GM11168 (cell line): ENCODE data around the gene LMNTD2.

Experiments
- in situ Hi-C: fragments of 300-500 bp; cut with MboI; formaldehyde crosslinking; loops from one replicate; pipeline ENCODE4 v1.12.0; 2022; ENCODE audit warnings: low sequenced_read_pairs; ENCODE audit not compliant: unreplicated experiment

Gene LMNTD2

DNA sequence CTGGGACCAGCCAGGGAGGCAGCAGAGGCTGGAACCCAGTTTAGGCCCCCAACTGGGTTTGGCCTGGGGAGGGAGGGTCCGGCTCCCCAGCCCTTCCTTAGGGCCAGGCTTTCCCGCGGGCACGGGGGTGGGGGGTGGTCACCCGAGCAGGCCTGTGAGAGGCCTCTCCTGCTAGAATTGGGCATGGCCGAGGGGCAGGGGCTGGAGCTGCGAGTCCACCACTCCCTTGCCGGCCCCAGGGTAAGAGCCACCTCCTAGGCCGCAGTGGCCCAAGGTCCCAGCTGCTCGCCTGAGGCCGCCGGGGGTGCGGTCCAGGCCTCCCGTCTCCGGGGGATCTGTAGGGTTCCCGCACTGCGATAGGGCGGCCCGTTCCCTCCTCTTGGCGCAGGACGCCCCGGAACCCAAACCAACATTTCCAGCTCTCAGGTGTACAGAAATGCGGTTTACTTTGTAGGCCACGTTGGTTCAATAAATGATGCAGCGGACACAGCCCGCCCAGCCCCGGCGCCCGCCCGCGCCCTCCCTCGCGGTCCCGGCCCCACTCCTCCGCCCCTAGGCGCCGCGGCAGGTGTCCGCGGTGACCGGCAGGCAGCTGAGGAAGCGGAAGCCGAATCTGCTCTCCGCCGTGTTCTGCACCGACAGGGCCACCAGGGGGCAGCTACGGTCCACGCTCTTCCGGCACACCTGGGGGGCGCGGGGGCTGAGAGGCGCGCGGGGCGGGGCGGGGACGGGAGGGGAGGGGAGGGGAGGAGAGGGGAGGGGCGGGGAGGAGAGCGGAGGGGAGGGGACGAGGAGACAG, 5.9 kb downstream of the LMNTD2 start:
- in situ Hi-C loops: loop anchor here (10.0 kb wide), 1 partner anchor 160 kb away; no protein-coding TSS in a partner anchor

DNA sequence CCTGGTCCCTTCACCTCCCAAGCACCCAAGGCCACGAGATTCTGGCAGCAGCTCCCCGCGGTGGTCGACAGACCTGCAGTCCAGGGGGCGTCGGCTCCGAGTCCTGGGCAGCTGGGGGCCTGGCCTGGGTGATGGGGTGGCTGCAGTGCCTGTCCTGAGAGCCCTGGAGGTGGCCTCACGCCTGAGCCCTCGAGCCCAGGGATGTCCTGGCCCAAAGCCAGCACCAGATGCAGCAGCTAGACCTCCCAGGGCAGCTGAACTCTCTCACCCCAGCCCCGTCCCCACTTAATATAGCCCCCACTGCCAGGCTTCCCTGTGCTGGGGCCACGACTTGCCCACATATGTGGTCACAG, 6.6 kb downstream of the LMNTD2 start:
- in situ Hi-C loops: loop anchor here (10.0 kb wide), 1 partner anchor 161 kb away; no protein-coding TSS in a partner anchor

DNA sequence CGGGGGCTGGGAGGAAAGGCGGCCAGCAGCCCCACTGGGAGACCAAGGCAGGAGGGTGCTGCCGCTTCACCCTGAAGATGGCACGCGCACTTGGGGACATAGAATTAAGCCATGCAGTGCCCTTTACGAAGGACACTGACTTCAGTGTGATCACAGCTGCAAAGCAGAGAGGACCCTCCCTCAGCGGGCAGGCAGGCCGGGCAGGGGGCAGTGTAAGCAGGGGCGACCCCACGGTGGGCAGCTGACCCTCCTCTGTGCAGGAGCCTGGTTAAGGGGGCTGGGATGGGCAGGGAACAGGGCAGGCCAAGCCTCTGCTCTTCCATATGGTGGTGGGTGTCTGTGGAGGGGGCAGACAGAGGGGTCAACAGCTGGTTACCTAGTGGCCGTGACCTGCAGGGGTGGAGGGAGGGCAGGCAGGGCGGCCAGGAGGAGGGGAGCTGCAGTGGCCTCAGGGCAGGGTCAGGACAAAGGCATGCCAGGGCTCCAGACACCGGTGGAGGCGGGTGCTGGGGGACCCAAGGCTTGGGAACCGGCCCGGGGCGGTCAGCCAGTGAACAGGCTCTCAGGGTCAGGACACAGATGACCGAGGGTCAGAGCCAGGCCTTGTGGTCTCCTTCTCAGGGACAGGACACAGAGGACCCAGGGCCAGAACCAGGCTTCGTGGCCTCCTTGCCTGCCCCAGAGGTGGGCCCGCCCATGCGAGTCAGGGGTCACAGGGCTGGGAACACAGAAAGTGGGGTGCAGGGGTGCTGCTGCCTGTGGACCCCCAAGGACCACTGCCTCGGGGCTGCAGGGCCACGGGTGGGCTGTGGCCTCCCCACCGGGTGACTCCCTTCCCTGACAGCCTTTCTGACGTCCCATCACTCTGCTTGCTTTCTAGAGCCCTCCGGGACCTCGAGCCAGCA, 7.2 kb downstream of the LMNTD2 start:
- in situ Hi-C loops: loop anchor here (10.0 kb wide), 1 partner anchor 161 kb away; no protein-coding TSS in a partner anchor

DNA sequence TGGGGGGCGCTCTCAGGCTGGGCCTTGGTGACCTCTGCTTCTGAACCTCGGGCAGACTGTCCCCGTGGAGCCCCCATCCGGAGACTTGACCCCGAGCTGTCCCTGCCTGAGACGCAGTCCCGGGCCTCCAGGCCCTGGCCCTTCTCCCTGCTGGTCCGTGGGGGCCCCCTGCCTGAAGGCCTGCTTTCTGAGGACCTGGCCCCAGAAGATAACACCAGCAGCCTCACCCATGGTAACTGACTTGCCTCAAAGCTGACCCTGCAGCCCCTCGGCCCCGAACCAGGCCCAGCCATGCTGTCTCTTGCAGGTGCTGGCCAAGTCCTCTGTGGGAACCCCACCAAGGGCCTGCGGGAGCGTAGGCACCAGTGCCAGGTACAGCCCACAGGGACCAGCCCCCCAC, 8.9 kb downstream of the LMNTD2 start:
- in situ Hi-C loops: loop anchor here (10.0 kb wide), 1 partner anchor 163 kb away; no protein-coding TSS in a partner anchor

DNA sequence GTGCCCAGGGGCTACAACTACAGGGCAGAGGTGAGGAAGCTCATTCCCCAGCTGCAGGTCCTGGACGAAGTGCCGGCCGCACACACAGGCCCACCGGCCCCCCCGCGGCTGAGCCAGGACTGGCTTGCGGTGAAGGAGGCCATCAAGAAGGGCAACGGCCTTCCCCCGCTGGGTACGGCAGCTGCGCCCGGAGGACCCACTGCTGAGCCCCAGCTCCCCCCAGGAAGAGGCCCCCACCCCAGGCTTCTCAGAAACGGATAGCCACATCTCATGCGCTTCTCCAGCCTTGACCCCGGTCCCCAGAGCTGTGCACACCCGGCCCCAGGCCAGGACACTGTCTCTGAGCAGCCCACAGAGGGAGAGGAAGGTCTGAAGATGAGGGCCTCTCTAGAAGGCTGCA, 9.4 kb downstream of the LMNTD2 start:
- in situ Hi-C loops: loop anchor here (10.0 kb wide), 1 partner anchor 164 kb away; no protein-coding TSS in a partner anchor

DNA sequence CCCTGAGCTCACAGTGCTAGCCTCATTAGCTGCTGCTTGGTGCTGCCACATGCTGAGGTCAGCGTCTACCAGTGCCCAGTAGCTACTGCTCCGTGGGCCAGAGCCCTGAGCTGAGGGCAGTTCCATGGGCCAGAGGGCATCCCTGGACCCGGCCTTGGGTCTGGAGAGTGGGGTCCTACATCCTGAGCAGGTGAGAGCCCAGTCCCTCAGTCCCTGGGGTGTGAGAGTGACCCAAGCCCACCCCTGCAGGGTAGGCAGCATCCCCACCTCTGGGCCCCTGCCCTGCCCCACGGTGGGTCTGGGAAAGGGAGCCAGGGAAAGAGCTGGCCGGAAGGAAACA, 9.8 kb downstream of the LMNTD2 start:
- in situ Hi-C loops: loop anchor here (10.0 kb wide), 1 partner anchor 164 kb away; no protein-coding TSS in a partner anchor

DNA sequence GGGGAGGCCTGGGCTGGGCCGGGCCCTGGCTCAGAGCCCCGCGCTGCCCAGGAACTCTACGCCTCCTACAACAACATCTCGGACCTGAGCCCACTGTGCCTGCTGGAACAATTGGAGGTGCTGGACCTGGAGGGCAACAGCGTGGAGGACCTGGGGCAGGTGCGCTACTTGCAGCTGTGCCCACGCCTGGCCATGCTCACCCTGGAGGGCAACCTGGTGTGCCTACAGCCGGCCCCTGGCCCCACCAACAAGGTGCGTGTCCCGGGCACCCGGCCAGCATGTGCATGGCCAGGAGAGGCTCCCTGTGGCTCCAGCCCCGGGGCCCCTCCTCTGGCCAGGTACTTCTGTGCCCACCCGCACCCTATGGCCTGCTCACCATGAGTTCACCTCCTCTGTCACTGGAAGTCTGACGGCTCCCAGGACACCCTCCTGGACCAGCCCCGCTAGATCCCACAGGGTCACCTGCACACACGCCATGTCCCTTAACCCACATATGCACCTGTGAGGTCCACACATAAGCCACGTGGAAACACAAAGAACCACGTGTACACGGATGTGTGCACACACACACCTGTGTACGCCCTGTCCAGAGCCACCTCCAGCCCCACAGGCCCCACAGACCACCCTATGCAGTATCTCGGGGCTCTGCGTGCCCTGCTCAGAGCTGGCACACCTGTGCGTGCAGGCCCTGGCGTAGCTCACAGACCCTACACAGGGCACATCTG, 10.4 kb downstream of the LMNTD2 start:
- in situ Hi-C loops: loop anchor here (10.0 kb wide), 1 partner anchor 165 kb away; no protein-coding TSS in a partner anchor

DNA sequence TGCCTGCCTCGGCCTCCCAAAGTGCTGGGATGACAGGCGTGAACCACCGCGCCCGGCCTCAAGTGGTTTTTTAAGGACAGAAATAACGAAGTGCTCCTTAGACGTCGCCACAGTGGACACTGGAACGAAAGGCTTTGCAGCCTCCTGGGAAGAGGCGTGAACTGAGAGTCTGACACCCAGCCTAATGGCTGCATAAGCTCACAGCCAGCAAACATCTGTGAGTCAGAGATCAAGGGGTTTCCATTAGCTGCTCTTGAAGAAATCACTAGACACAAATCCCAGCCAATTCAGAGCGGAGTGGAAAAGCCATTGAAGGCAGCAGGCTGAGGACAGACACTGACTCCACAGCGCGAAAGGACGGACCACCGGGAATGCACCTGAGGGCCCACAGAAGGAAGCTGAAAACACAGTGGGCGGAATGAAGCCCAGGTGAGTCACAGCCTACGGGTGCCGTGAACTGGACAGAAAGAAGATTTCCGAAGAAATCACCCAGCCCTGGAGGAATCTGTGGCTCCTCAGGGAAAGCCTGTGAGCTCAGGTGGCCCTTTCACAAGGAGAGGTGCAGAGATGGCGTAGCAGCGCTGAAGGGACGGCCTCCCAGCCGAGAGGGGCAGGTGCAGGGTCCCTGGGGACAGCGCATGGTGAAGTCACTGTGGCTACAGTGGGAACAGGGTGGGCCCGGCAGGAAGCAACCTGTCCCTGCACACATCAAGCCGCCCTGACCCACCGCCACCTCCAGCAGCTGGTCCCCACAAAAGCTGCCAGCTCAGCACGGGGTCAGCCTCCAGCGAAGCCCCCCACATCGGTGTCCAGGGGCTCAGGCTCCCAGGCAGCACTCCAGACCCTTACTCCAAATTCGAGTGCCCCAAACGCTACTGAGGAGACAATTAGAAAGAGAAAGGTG, 11.6 kb downstream of the LMNTD2 start:
- in situ Hi-C loops: no loop called here

DNA sequence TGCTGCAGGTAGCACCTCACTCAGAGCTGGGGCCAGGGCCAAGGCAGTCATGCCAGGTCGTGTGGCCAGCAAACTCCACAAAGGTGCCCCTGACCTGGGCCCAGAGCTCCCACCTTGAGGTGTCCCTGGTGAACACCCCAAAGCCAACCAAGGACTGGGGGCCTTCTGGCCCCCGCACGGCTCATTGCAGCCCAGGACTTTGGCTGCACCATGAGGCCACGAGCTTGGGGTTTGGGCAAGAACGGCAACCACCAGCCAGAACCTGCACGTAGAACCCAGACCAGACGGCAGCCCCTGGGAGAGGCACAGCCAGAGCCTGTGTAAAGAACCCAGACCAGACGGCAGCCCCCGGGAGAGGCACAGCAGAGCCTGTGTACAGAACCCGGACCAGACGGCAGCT, 15.4 kb downstream of the LMNTD2 start:
- in situ Hi-C loops: no loop called here

DNA sequence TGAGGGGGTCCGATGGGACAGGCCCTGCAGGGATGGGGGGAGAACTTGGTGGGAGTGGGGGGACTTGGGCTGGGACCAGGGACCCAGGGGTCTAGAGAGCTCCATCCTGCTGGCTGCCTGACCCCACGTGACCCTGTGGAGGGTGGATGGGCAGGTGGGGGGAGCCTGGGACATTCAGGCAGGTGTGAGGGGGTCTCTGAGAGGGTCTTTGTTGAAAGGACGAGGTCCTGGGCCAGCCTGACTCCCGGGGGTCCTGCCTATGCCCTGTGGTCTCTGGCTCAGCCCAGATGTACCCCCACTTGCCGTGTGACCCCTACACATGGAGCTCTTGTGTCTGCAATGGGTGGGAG, 15.7 kb downstream of the LMNTD2 start:
- in situ Hi-C loops: no loop called here

DNA sequence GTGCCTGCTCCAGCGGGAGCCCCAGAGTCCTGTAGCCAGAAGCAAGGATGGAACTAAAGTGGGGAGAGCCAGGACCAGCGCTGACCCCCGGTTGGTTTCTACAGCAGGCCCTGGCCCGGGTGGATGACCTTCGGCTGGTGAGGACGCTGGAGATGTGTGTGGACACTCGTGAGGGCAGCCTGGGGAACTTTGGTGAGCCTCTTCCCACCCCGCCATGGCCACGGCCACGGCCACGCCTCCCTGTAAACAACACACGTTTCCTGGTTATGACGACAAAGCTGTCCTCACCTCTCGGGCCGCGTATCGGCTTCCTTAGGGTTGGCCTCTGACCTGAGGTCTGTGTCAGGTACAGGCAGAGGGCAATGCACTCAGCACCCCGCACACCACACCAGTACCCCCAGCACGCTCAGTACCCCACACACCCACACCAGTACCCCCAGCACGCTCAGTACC, 19.1 kb downstream of the LMNTD2 start:
- in situ Hi-C loops: no loop called here

DNA sequence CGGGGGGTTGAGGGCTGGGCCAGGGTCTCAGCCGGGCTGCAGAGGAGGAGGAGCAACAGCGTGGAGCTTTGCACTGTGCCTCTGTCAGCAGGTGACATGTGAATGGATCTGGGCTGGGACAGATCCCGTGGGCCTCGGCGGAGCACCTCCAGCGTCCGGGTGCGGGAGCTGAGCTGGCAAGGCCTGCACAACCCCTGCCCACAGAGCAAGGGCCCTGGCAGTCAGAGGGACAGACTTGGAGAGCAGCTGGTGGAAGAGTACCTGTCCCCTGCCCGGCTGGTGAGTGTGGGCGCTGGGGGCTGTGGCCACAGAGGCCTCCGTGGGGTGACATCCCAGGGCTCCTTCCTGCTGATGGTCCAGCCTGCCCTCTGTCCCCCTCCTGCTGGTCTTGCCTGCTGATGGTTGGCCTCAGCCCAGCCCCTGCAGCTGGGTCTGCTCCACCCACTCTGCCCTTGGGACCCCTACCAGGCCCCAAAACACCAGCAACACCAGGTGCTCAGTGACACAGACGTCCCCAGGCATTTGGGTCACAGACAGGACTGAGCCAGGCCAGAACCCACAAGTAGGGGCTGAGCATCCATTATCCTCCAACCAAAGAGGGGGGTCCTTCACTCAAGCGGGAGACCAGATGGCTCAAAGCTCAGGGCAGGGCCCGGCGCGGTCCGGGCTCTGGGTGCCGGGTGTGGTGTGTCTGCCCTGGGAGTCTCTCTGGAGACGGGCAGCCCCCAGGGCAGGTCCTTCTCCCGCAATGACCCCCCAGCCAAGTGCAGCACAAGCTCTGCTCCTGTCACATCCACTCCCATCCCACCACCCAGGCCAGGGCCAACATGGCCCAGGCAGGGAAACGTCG, 19.7 kb downstream of the LMNTD2 start:
- in situ Hi-C loops: no loop called here

DNA sequence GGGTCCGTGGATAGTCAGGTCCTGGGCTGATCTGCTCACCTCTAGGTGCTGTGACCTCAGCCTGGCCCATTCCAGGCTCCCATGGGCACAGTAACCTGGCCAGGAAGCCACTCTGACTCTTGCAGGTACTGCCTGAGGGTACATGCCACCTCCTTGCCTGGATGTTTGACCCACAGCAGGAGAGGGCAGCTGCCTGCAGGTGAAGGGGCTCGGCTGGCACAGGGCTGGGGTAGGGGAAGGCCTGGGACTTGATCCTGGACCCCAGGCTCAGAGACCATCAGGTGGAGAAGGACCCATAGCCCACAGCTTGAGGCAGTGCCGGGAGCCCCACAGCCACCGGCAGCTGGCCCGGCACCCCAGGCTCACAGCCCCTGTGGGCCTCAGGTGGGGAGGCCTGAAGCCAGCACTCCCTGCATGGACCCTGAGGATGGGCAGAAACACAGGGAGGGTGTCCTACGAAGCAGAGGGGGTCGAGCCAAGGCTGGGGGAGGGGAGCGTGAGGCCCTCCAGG, 20.5 kb downstream of the LMNTD2 start:
- in situ Hi-C loops: no loop called here

DNA sequence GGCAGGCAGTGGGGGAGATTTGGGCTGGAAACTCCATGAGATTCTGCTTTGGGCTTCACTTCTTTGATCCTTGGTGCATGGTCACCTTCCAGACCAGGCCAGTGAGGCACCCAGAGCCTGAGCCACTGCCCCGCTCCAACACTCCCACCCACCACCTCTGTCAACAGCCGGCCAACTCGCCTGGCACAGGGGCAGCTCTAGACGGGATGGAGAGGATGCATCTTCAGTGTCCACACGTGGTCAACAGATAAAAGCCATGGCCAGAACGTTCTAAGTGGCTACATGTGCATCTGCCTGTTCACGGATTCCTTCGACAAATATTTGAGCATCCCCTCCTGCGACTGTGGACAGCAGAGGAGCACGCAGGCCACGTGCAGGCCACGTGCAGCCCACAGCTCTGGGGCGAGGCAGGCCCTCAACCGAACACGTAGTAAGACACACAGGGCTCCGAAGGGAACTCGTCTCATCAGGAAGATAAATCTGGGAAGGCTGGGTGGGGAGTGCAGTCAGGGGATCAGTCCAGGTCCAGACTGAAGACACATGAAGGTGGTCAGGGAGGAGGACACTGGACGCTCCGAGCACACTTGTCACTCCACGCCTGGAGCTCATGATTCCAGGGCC, 22.0 kb downstream of the LMNTD2 start:
- in situ Hi-C loops: no loop called here

DNA sequence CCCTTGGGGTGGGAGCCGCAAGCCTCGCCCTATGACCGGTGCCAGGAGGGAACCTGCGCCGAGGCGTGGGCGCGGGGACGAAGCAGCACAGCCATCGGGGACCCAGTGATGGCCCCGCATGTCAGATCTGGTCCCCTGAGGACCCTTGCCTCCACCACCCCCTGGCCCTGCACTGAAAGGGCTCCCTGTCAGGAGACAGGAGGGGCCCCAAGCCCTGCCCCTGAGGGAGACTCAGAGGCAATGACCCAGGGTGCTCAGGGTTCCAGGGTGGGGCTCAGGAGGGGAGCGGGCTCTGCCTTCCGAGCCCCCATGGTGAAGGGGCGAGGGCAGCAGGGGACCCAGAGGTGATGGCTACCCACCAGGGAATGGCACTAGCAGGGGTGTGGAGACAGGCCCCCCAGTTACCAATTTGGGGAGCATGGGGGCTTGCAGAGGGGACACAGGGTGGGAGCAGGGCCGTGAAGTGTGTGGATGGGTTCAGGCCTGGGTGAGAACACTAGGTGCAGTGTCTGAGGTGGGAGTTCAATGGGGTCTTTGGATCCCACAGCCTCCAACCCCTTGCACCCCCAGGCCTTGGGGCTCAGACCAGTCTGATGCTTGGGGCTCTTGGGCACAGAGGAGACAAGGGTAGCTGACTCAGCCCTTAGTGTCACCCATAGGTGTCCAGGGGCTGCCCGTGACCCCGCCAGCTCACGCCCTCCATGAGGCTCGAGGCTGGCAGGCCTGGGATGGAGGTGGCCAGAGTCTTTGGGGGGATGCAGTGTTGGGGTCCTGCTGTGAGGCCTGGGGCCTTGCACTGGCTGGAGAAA, 22.7 kb downstream of the LMNTD2 start:
- in situ Hi-C loops: no loop called here

DNA sequence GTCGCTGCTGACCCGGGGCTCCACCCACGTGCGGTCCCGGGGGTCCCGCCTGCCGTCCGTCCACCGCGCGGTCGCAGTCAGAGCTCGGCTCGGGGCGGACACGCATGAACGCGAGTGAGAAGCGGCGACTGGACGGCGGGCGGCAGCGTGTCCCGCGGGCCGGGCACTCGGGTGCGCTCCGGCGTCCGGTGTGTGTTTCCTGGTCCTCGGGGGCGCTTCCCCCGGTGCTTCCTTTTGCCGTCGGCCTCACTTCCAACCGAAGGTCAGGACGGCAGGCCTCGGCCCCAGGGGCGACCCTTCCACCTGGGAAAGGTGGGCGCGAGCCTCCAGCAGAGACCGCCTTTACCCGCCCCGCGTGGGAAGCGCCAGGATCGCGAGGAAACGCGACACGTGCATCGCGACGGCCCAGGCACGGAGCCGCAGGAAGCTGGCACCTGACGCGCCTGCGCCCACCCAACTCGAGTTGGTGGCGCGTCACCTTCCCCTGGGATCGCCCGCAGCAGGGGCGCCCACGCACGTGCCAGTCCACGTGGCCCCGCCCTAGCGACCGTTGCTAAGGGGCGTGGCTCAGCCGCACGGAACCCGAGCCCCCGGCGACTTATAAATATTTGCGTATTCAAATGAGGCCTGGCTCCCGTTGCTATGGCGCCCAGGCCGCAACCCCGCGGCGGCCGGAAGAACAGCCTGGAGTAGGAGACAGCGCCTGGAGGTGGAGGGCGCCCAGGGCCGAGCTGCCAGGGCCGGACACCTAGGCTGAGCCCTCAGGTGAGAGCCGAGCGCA, 23.5 kb downstream of the LMNTD2 start, which contains the start of gene LRRC56:
Gene LRRC56 (plus strand): TSS at position 687 of the 781 bp plus-strand sequence. CDS start 3,158 bp downstream, outside the sequence.
- in situ Hi-C loops: no loop called here
